Neuronal stem cell (in vitro differentiated cells): Measurements from ENCODE around the gene LYVE1.
"Not testable (repeated sequence)": the region's sequence is repeated elsewhere in the genome, so short reads cannot be mapped to it uniquely, and the experiment has no call there.

Source experiments
- DNase-seq: peaks from one replicate; pipeline ENCODE4 v3.0.0-alpha.2; 2013; ENCODE audit warnings: low spot score
- H2AFZ ChIP-seq: one replicate; pipeline ENCODE4 v1.6.1; 2013; ENCODE audit warnings: mild to moderate bottlenecking, low read length, inconsistent platforms
- H2AK5ac ChIP-seq: 2 replicates; pipeline ENCODE4 v1.6.1; 2013; ENCODE audit warnings: low read depth, mild to moderate bottlenecking, inconsistent platforms, low read length, moderate library complexity, mixed read lengths
- H2BK120ac ChIP-seq: 2 replicates; pipeline ENCODE4 v1.6.1; 2013; ENCODE audit warnings: low read depth, mild to moderate bottlenecking, inconsistent platforms, low read length, moderate library complexity, mixed read lengths
- H2BK12ac ChIP-seq: one replicate; pipeline ENCODE4 v1.6.1; 2013; ENCODE audit warnings: low read length, inconsistent platforms
- H2BK15ac ChIP-seq: 2 replicates; pipeline ENCODE4 v1.6.1; 2013; ENCODE audit warnings: mild to moderate bottlenecking, low read length, inconsistent platforms, mixed read lengths
- H2BK5ac ChIP-seq: one replicate; pipeline ENCODE4 v1.6.1; 2013; ENCODE audit warnings: inconsistent platforms, mild to moderate bottlenecking, low read length, moderate library complexity
- H3K14ac ChIP-seq: one replicate; pipeline ENCODE4 v1.6.1; 2013; ENCODE audit warnings: low read length, inconsistent platforms
- H3K18ac ChIP-seq: 2 replicates; pipeline ENCODE4 v1.6.1; 2013; ENCODE audit warnings: low read length, inconsistent platforms
- H3K23ac ChIP-seq: 2 replicates; pipeline ENCODE4 v1.6.1; 2013; ENCODE audit warnings: low read depth, mild to moderate bottlenecking, mixed read lengths, low read length, inconsistent platforms; ENCODE audit not compliant: poor library complexity
- H3K27ac ChIP-seq: replicated peaks from 3 replicates; pipeline ENCODE4 v1.5.1; 2013; ENCODE audit warnings: low read length, inconsistent platforms
- H3K27me3 ChIP-seq, 3 experiments: 2 replicates each; pipeline ENCODE4 v1.6.1; 2013; ENCODE audit warnings: low read length in 3 of 3, mild to moderate bottlenecking in 2 of 3, inconsistent platforms in 1 of 3, low read depth in 1 of 3, mixed read lengths in 1 of 3, moderate library complexity in 1 of 3; ENCODE audit not compliant: control insufficient read depth in 3 of 3, insufficient read depth in 3 of 3
- H3K36me3 ChIP-seq, 2 donors: replicated peaks in 1 of 2; 2 replicates each; pipeline ENCODE4 v1.6.1; 2013; ENCODE audit warnings: low read length in 2 of 2; ENCODE audit not compliant: control insufficient read depth in 2 of 2, insufficient read depth in 2 of 2
- H3K4ac ChIP-seq: 2 replicates; pipeline ENCODE4 v1.6.1; 2013; ENCODE audit warnings: inconsistent platforms, mild to moderate bottlenecking, low read length, moderate library complexity
- H3K4me1 ChIP-seq, 2 donors: 1 replicate in 1 of 2; 2 replicates in 1 of 2; pipeline ENCODE4 v1.6.1; 2013; ENCODE audit warnings: low read length in 2 of 2, low read depth in 1 of 2; ENCODE audit not compliant: control insufficient read depth in 2 of 2, insufficient read depth in 1 of 2
- H3K4me2 ChIP-seq: one replicate; pipeline ENCODE4 v1.6.1; 2013; ENCODE audit warnings: mild to moderate bottlenecking, low read length, inconsistent platforms; ENCODE audit not compliant: insufficient read depth, poor library complexity, severe bottlenecking
- H3K4me3 ChIP-seq, 2 donors: 2 replicates each; pipeline ENCODE4 v1.5.1; 2013; ENCODE audit warnings: low read length in 2 of 2, mild to moderate bottlenecking in 2 of 2, inconsistent platforms in 1 of 2, moderate library complexity in 1 of 2
- H3K79me1 ChIP-seq: one replicate; pipeline ENCODE4 v1.6.1; 2013; ENCODE audit warnings: low read depth, mild to moderate bottlenecking, inconsistent platforms, low read length, moderate library complexity
- H3K9ac ChIP-seq: one replicate; pipeline ENCODE4 v1.6.1; 2013; ENCODE audit warnings: mild to moderate bottlenecking, low read depth, low read length, inconsistent platforms; ENCODE audit not compliant: poor library complexity
- H3K9me3 ChIP-seq, 2 donors: replicated peaks in 1 of 2; 2 replicates each; pipeline versions ENCODE3 to v1.6.1; 2013; ENCODE audit warnings: low read length in 2 of 2, mild to moderate bottlenecking in 2 of 2, inconsistent platforms in 1 of 2, low read depth in 1 of 2, mixed read lengths in 1 of 2, moderate library complexity in 1 of 2; ENCODE audit not compliant: control insufficient read depth in 2 of 2, insufficient read depth in 1 of 2
- H4K8ac ChIP-seq: one replicate; pipeline ENCODE4 v1.6.1; 2013; ENCODE audit warnings: low read depth, mild to moderate bottlenecking, inconsistent platforms, low read length, moderate library complexity
- H4K91ac ChIP-seq: one replicate; pipeline ENCODE4 v1.6.1; 2013; ENCODE audit warnings: low read length, low read depth, mild to moderate bottlenecking, inconsistent platforms; ENCODE audit not compliant: poor library complexity
- WGBS, 2 donors: extraction: QIAGEN DNeasy Blood & Tissue Kit; methylation state at CpG; one replicate each; pipeline ENCODE4 v1.1.7; 2013; ENCODE audit warnings: missing lambda C conversion rate in 2 of 2, mixed read lengths in 1 of 2; ENCODE audit not compliant: insufficient read length in 2 of 2, insufficient replicate concordance in 1 of 2; ENCODE audit errors: extremely low coverage in 2 of 2; 5-methylcytosine and 5-hydroxymethylcytosine counted together

LYVE1 gene

DNA sequence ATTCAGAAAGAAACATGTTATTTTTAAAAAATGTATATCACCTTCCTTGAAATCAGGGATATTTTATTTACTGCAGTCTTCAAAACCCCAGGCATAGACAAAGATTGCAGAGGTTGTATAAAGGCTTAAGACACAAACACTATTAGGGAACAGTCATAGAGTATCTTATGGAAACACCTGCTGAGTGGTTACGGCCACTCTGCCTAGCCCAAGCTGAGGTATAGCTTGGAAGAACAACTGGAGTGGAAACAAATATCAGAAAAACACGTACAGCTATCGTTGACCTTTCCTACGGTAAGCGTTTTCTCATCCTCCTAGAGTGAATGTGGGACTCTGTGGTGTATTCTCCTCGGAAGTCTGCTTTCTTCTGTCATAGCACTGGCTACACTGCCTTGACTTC lies 30.4 kb upstream of the LYVE1 start:
- Histone ChIP-seq H3K18ac (no peak overlapping the region), H3K9me3 (no peaks in the 10 kb centered on the region), H3K4ac (no peak overlapping the region), H3K27me3 (no peaks in the 10 kb centered on the region), H3K4me1 (no peaks in the 10 kb centered on the region), H3K14ac (no peak overlapping the region), H4K91ac (no peak overlapping the region), H3K79me1 (no peaks in the 10 kb centered on the region), H2BK120ac (no peak overlapping the region), H3K23ac (no peak overlapping the region), H2BK12ac (no peak overlapping the region), H2AK5ac (no peak overlapping the region), H3K27ac (no peak overlapping the region), H2BK5ac (no peak overlapping the region), H3K4me2 (no peak overlapping the region), H3K4me3 (no peak overlapping the region), H3K9ac (no peak overlapping the region), H2BK15ac (no peak overlapping the region), H4K8ac (no peak overlapping the region), H3K36me3 (no peaks in the 10 kb centered on the region), H2AFZ (no peak overlapping the region)
- DNase-seq: no peak
- no CpG with 5 or more reads among the region's 6 CpGs for WGBS, 2 donors

GRCh38 chr11:10597877-10598351 lies 29.4 kb upstream of the LYVE1 start:
- H2BK120ac ChIP-seq: no peak overlapping the region
- H3K4ac ChIP-seq: no peak overlapping the region
- H3K36me3 ChIP-seq: no peaks in the 10 kb centered on the region
- H2AK5ac ChIP-seq: no peak overlapping the region
- H2BK12ac ChIP-seq: no peak overlapping the region
- H3K9ac ChIP-seq: no peak overlapping the region
- no peaks in the 10 kb centered on the region for H3K27me3 ChIP-seq
- H3K23ac ChIP-seq: no peak overlapping the region
- no peak for DNase-seq
- H2BK5ac ChIP-seq: no peak overlapping the region
- no peak overlapping the region for H2BK15ac ChIP-seq
- H3K4me2 ChIP-seq: no peak overlapping the region
- no peak overlapping the region for H3K14ac ChIP-seq
- H2AFZ ChIP-seq: no peak overlapping the region
- H3K18ac ChIP-seq: no peak overlapping the region
- H3K9me3 ChIP-seq: no peaks in the 10 kb centered on the region
- no CpG with 5 or more reads among the region's 2 CpGs for WGBS, 2 donors
- H3K27ac ChIP-seq: no peak overlapping the region
- no peak overlapping the region for H3K4me3 ChIP-seq
- no peaks in the 10 kb centered on the region for H3K4me1 ChIP-seq
- H4K8ac ChIP-seq: no peak overlapping the region
- H3K79me1 ChIP-seq: no peaks in the 10 kb centered on the region
- no peak overlapping the region for H4K91ac ChIP-seq

DNA sequence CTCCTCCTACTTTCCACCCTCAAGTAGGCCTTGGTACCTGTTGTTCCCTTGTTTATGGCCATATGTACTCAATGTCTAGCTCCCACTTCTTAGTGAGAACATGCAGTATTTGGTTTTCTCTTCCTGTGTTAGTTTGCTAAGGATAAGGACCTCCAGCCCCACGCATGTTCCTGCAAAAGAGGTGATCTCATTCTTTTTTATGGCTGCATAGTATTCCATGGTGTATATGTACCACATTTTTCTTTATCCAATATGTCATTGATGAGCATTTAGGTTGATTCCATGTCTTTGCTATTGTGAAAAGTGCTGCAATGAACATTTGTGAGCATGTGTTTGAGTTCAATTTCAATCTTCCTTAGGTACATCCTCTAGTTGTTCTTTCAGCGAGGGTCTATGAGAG lies 27.4 kb upstream of the LYVE1 start:
- H3K23ac ChIP-seq, H2BK15ac ChIP-seq, H3K4me3 ChIP-seq, H3K27ac ChIP-seq, H2BK12ac ChIP-seq, H2BK5ac ChIP-seq, H3K27me3 ChIP-seq, H2AFZ ChIP-seq, DNase-seq, H2AK5ac ChIP-seq, H3K14ac ChIP-seq, H3K79me1 ChIP-seq, H4K91ac ChIP-seq, H3K9ac ChIP-seq, H4K8ac ChIP-seq, H3K36me3 ChIP-seq, H3K4me1 ChIP-seq, H3K4ac ChIP-seq, H3K9me3 ChIP-seq, H3K18ac ChIP-seq, H2BK120ac ChIP-seq, H3K4me2 ChIP-seq: not testable (repeated sequence)
- no CpG with 5 or more reads among the region's 2 CpGs for WGBS, 2 donors

DNA sequence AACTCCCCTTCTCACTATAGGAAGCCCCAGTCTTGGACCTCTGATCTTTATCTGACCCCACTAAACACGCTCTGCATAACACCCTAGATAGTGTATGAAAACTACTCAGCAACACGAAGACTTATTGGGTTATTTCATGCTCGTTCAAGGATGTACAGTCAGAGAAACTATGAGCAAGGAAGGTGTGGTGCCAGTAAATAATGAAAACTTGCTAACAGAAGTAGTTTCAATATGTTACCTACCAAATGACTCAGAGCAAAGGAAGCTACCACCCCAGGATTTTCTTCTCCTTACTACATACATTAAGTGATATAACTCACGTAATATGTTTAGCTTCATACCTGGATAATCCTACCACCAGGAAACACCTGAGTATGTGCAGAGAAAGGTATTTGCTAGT lies 25.9 kb upstream of the LYVE1 start:
- Histone ChIP-seq H3K4me2 (no peak overlapping the region), H2BK120ac (no peak overlapping the region), H3K36me3 (no peaks in the 10 kb centered on the region), H2AFZ (no peak overlapping the region), H3K18ac (no peak overlapping the region), H2BK12ac (no peak overlapping the region), H3K23ac (no peak overlapping the region), H4K8ac (no peak overlapping the region), H3K9me3 (no peaks in the 10 kb centered on the region), H3K4me3 (no peak overlapping the region), H2BK15ac (no peak overlapping the region), H4K91ac (no peak overlapping the region), H3K27ac (no peak overlapping the region), H3K79me1 (no peaks in the 10 kb centered on the region), H3K27me3 (no peaks in the 10 kb centered on the region), H3K4me1 (peaks cover 0 to 7% of the 10 kb centered on the region in 2 donors), H3K14ac (no peak overlapping the region), H3K4ac (no peak overlapping the region), H2AK5ac (no peak overlapping the region), H3K9ac (no peak overlapping the region), H2BK5ac (no peak overlapping the region)
- no peak for DNase-seq
- WGBS, 2 donors: no CpG with 5 or more reads among the region's 4 CpGs
